ENCODE measurements around the gene HSD17B14. TPM values are rescaled to one million over a fixed set of nuclear protein-coding genes. Genes with fewer than 3 reads are reported as not detected.
"Not testable (repeated sequence)": the region's sequence is repeated elsewhere in the genome, so short reads cannot be mapped to it uniquely, and the experiment has no call there.

The HSD17B14 gene
- total and polyA plus RNA-seq, 7 donors: 4.3 to 21.0 (median 16.9) TPM

DNA sequence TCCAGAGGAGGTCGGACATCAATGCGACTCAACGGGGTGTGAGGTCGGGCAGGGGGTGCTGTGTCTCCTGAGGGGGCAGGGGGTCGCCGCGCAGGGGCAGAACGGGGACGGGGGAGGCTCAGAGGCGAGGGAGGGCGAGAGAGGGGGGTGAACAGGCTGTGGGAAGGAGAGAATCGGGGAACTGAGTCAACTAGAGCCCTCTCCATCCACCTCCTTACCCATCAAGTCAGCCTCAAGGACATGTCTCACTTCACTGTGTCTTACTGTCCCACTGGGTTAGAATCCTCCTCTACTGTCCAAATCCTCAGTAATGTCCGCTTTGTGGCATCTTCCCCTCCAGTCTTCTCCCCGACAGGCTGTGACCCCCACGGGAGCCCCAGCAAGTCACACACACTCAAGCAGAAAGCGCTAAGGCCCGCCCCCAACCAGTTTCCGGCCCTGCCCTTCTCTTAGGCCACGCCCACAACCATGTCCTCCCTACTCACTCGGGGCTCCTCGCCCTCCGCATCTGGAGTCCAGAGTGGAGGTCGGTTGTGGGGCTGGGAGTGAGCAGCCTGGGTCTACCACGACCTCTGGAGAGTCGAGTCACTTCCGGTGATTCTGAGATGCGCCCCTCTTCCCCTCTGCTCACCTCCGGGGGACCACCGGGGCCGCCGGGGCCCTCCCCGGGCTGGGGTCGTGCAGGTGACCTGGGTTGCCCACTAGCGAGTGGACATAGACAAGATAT lies 22.9 kb upstream of the HSD17B14 start:
- H3K9me3 ChIP-seq: no peaks in the 10 kb centered on the region
- H3K27ac ChIP-seq: no peak overlapping the region
- WGBS, 2 donors: 43 to 65% methylated on average over 34 of the region's 34 CpGs
- intact Hi-C loops (cut with DNase I): no loop called here
- H3K27me3 ChIP-seq: no peaks in the 10 kb centered on the region
- no peaks in the 10 kb centered on the region for H3K4me1 ChIP-seq
- H3K4me3 ChIP-seq: peak overlapping the region in 1 of 4 donors; percentile 11
- TF ChIP-seq, protein P1, sequence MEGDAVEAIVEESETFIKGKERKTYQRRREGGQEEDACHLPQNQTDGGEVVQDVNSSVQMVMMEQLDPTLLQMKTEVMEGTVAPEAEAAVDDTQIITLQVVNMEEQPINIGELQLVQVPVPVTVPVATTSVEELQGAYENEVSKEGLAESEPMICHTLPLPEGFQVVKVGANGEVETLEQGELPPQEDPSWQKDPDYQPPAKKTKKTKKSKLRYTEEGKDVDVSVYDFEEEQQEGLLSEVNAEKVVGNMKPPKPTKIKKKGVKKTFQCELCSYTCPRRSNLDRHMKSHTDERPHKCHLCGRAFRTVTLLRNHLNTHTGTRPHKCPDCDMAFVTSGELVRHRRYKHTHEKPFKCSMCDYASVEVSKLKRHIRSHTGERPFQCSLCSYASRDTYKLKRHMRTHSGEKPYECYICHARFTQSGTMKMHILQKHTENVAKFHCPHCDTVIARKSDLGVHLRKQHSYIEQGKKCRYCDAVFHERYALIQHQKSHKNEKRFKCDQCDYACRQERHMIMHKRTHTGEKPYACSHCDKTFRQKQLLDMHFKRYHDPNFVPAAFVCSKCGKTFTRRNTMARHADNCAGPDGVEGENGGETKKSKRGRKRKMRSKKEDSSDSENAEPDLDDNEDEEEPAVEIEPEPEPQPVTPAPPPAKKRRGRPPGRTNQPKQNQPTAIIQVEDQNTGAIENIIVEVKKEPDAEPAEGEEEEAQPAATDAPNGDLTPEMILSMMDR (IDR thresholded peaks at IDR 0.05): no peak
- TF ChIP-seq EP300 (IDR thresholded peaks at IDR 0.05): no peak
- no peak for DNase-seq
- H3K36me3 ChIP-seq: peaks cover 0 to 11% (median 0%) of the 10 kb centered on the region in 4 donors

DNA sequence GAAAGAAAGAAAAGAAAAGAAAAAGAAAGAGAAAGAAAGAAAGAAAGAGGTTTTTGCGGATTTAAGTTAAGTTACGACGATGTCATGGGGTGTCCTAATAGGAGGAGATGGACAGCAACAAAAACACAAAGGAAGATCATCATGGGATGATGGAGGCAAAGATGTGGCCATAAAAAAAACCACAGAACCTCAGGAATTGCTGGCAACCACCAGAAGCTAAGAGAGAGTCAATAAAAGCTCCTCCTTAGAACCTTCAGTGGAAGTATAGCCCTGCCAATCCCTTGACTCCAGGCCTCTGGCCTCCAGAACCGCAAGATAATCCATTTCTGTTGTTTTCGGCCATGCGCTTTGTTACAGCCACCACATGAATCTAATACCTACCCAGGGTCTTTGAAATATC lies 20.6 kb upstream of the HSD17B14 start:
- DNase-seq: no peak
- H3K36me3 ChIP-seq: peaks cover 0 to 17% (median 0%) of the 10 kb centered on the region in 4 donors
- H3K27ac ChIP-seq: no peak overlapping the region
- no peaks in the 10 kb centered on the region for H3K27me3 ChIP-seq
- H3K9me3 ChIP-seq: no peaks in the 10 kb centered on the region
- WGBS, 2 donors: 95 to 97% methylated on average over 6 of the region's 6 CpGs
- no peak overlapping the region for H3K4me3 ChIP-seq
- intact Hi-C loops (cut with DNase I): no loop called here
- H3K4me1 ChIP-seq: no peaks in the 10 kb centered on the region
- TF ChIP-seq POLR2AphosphoS5 (IDR thresholded peaks at IDR 0.05) (no peak), EP300 (IDR thresholded peaks at IDR 0.05) (no peak), POLR2A (IDR thresholded peaks at IDR 0.05) (no peak)
- TF ChIP-seq, protein P1 (IDR thresholded peaks at IDR 0.05): no peak

DNA sequence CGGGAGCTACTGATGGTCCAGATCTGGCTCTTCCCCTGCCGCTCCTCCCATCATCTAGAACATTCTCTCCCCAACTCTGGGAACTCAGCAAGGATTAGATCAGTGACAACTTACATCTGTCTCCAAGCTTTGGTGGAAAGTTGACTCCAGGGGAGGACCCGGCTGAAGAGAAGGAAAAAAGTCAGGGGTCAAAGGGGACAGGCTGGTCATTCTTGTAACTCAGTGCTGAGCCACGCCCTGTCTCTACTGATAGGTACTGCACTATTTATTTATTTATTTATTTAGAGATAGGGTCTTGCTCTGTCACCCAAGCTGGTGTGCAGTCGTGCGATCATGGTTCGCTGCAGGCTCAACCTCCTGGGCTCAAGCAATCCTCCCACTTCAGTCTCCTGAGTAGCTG lies 17.8 kb upstream of the HSD17B14 start:
- H3K4me3 ChIP-seq: no peak overlapping the region
- peaks cover 0 to 6% (median 0%) of the 10 kb centered on the region in 4 donors for H3K36me3 ChIP-seq
- no peak overlapping the region for H3K27ac ChIP-seq
- WGBS, 2 donors: 88 to 92% methylated on average over 7 of the region's 7 CpGs
- no peak for TF ChIP-seq POLR2AphosphoS5 (IDR thresholded peaks at IDR 0.05)
- TF ChIP-seq, protein P1 (IDR thresholded peaks at IDR 0.05): no peak
- TF ChIP-seq POLR2A (IDR thresholded peaks at IDR 0.05): no peak
- TF ChIP-seq EP300 (IDR thresholded peaks at IDR 0.05): no peak
- H3K9me3 ChIP-seq: no peaks in the 10 kb centered on the region
- H3K27me3 ChIP-seq: no peaks in the 10 kb centered on the region
- DNase-seq: no peak
- H3K4me1 ChIP-seq: no peaks in the 10 kb centered on the region
- intact Hi-C loops (cut with DNase I): no loop called here

DNA sequence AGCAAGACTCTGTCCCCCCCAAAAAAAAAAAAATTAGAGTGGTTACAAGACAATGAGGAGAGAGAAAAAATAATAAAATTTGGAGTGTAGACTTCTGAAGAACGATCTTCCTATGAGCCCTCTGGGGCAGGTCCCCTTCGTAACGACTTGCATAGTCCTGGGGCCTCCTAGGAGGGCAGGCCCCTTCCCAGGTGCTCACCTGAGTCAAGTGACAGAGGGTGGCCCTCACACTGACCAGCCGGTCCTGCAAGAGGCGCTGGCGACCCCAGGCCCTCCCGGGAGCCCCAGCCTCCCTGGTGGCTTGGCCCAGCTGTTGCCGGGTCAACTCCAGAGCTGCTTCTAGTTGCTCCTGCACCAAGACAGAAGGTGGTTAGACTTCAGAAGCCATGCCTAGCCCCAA lies 17.2 kb upstream of the HSD17B14 start:
- 93 to 94% methylated on average over 8 of the region's 8 CpGs for WGBS, 2 donors
- Histone ChIP-seq H3K36me3 (peaks cover 0 to 10% (median 0%) of the 10 kb centered on the region in 4 donors), H3K27me3 (no peaks in the 10 kb centered on the region), H3K4me3 (no peak overlapping the region), H3K4me1 (no peaks in the 10 kb centered on the region), H3K9me3 (no peaks in the 10 kb centered on the region), H3K27ac (no peak overlapping the region)
- no peak for DNase-seq
- no peak for TF ChIP-seq POLR2A (IDR thresholded peaks at IDR 0.05)
- no peak for TF ChIP-seq POLR2AphosphoS5 (IDR thresholded peaks at IDR 0.05)
- TF ChIP-seq EP300 (IDR thresholded peaks at IDR 0.05): no peak
- TF ChIP-seq, protein P1 (IDR thresholded peaks at IDR 0.05): no peak
- intact Hi-C loops (cut with DNase I): no loop called here

DNA sequence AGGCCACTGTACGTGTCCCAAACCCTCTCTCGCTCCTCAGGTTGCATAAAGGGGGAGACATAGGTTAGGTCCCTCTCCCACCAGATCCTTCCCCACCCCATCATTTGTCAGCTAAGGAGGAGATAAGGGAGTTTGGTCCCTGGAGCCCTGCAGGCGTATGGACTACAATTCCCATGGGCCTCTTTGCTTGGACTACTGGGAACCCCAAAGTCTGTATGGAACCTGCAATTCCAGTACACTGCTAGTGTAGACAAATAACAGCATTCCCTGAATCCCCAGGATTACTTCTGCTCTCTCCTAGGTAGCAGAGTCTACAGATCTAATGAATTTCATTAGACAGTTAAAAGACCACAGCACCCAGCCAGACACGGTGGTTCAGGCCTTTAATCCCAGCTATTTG lies 16.0 kb upstream of the HSD17B14 start:
- no peak for DNase-seq
- H3K27ac ChIP-seq: no peak overlapping the region
- WGBS, 2 donors: 95% methylated on average over 4 of the region's 4 CpGs
- no peak for TF ChIP-seq POLR2AphosphoS5 (IDR thresholded peaks at IDR 0.05)
- no peak for TF ChIP-seq EP300 (IDR thresholded peaks at IDR 0.05)
- TF ChIP-seq, protein P1 (IDR thresholded peaks at IDR 0.05): no peak
- TF ChIP-seq POLR2A (IDR thresholded peaks at IDR 0.05): no peak
- H3K36me3 ChIP-seq: peaks cover 0 to 17% (median 0%) of the 10 kb centered on the region in 4 donors
- no peaks in the 10 kb centered on the region for H3K27me3 ChIP-seq
- H3K4me3 ChIP-seq: no peak overlapping the region
- intact Hi-C loops (cut with DNase I): no loop called here
- no peaks in the 10 kb centered on the region for H3K9me3 ChIP-seq
- no peaks in the 10 kb centered on the region for H3K4me1 ChIP-seq

DNA sequence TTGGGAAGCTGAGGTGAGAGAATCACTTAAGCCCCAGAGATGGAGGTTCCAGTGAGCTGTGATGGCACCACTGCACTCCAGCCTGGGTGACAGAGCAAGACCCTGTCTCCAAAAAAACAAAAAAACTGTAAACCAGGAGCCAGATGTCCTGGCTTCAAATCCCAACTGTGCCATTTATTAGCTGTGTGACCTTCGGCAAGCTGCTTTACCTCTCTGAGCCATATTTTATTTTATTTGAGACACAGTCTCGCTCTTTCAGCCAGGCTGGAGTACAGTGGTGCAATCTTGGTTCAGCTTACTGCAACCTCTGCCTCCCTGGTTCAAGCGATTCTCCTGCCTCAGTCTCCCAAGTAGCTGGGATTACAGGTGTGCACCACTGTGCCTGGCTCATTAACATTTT lies 10.4 kb upstream of the HSD17B14 start:
- 85 to 95% methylated on average over 3 of the region's 3 CpGs for WGBS, 2 donors
- H3K9me3 ChIP-seq; H3K27ac ChIP-seq; H3K27me3 ChIP-seq; DNase-seq; intact Hi-C loops (cut with DNase I); H3K4me3 ChIP-seq; H3K4me1 ChIP-seq: not testable (repeated sequence)
- peaks cover 0 to 32% (median 6%) of the 10 kb centered on the region in 4 donors for H3K36me3 ChIP-seq

Measured in sigmoid colon (tissue), 7 donors.